GM12892 (cell line): ENCODE data around the gene TNFAIP3.

ENCODE experiments used
- POLR2AphosphoS5 ChIP-seq: IDR thresholded peaks from 2 replicates; pipeline ENCODE4 v1.6.1; 2011; ENCODE audit warnings: low read depth, low read length, control low read depth
- TAF1 ChIP-seq: IDR thresholded peaks from 2 replicates; pipeline ENCODE4 v1.6.1; 2011; ENCODE audit warnings: low read depth, mild to moderate bottlenecking, control low read depth, low read length, borderline replicate concordance

GRCh38 chr6:137912813-137913212, 45.8 kb downstream of the TNFAIP3 start:
- TF ChIP-seq POLR2AphosphoS5 (no peak), TAF1 (no peak)
